Smooth muscle cell (in vitro differentiated cells): ENCODE results near the gene TRIM47. TPM values are rescaled to one million over a fixed set of nuclear protein-coding genes. Genes with fewer than 3 reads are reported as not detected.

Experiments
- DNase-seq: peaks from one replicate; lab custom pipeline; 2025; ENCODE audit not compliant: unreplicated experiment; lab: John Stamatoyannopoulos, UW
- H2AFZ ChIP-seq: fragments of 200-600 bp; sonication (generic); 2 replicates; pipeline ENCODE4 v1.6.0; 2016; ENCODE audit warnings: antibody characterized with exemption, low read depth, mild to moderate bottlenecking
- H3F3A ChIP-seq: fragments of 200-600 bp; sonication (generic); 2 replicates; pipeline ENCODE4 v1.6.0; 2017; ENCODE audit warnings: antibody characterized with exemption, low read depth
- H3K27ac ChIP-seq: fragments of 200-600 bp; sonication (generic); 2 replicates; pipeline ENCODE4 v1.5.1; 2016; ENCODE audit warnings: low read depth, mild to moderate bottlenecking
- H3K27me3 ChIP-seq: fragments of 200-600 bp; sonication (generic); 2 replicates; pipeline ENCODE4 v1.6.1; 2016; ENCODE audit warnings: low read depth, mild to moderate bottlenecking
- H3K36me3 ChIP-seq: fragments of 200-600 bp; sonication (generic); 2 replicates; pipeline ENCODE4 v1.5.1; 2016; ENCODE audit warnings: low read depth
- H3K4me1 ChIP-seq: fragments of 200-600 bp; sonication (generic); 2 replicates; pipeline ENCODE4 v1.5.1; 2016; ENCODE audit warnings: low read depth
- H3K4me2 ChIP-seq: fragments of 200-600 bp; sonication (generic); 2 replicates; pipeline ENCODE4 v1.6.0; 2016; ENCODE audit warnings: mild to moderate bottlenecking
- H3K4me3 ChIP-seq: fragments of 200-600 bp; sonication (generic); 2 replicates; pipeline ENCODE4 v1.5.1; 2016; ENCODE audit warnings: mild to moderate bottlenecking
- H3K79me2 ChIP-seq: fragments of 200-600 bp; sonication (generic); 2 replicates; pipeline ENCODE4 v1.6.0; 2016; ENCODE audit warnings: low read depth, mild to moderate bottlenecking
- H3K9ac ChIP-seq: fragments of 200-600 bp; sonication (generic); 2 replicates; pipeline ENCODE4 v1.6.0; 2016; ENCODE audit warnings: low read depth
- H3K9me3 ChIP-seq: fragments of 200-600 bp; sonication (generic); replicated peaks from 2 replicates; pipeline ENCODE4 v1.5.1; 2016; ENCODE audit warnings: low read depth
- H4K20me1 ChIP-seq: fragments of 200-600 bp; sonication (generic); 2 replicates; pipeline ENCODE4 v1.6.0; 2016; ENCODE audit warnings: low read depth
- WGBS: methylation state at CpG from one replicate; pipeline ENCODE4 v1.1.7; 2016; ENCODE audit warnings: low lambda C conversion rate; 5-methylcytosine and 5-hydroxymethylcytosine counted together
- polyA plus RNA-seq: library from polyadenylated mRNA; unstranded; fragments of >200 nt; fragmentation: Nextera tagmentation; extraction: Ambion mirVana; gene quantifications from 2 replicates; pipeline ENCODE4 v1.2.1, GENCODE V29; 2016
- total RNA-seq: library from RNA; depleted of rRNA; stranded (reverse); fragments of >200 nt; gene quantifications from 2 replicates; pipeline ENCODE4 v1.2.3, GENCODE V29; 2014
- TF ChIP-seq, protein P1 (sequence below): fragments of 200-600 bp; sonication (generic); IDR thresholded peaks from 2 replicates; pipeline ENCODE4 v1.5.1; 2017; ENCODE audit warnings: borderline replicate concordance, mild to moderate bottlenecking, antibody characterized with exemption; ENCODE audit not compliant: insufficient read depth, poor library complexity, severe bottlenecking

The TRIM47 gene
- total and polyA plus RNA-seq, 2 experiments from 2014 or later = 8.7 to 16.1 TPM

DNA sequence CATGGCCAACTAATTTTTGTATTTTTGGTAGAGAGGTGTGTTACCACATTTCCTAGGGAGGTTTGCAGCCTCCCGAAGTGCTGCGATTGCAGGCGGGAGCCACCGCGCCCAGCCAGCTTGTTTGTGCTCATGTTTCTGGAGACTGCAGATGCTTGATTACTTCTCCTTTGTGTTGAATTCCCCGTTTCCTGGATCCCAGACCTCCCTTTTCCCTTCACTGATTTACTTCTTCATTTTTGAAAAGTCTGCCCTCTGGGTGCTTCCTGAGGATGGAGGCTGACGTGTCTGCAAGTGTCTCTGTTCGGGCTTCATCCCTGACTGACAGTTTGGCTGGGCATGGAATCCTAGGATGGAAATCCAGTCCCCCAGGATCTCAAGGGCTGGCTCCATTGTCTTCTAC lies 7.0 kb upstream of the TRIM47 start:
- Histone ChIP-seq H2AFZ (no peak overlapping the region), H3K79me2 (no peaks in the 10 kb centered on the region), H4K20me1 (no peaks in the 10 kb centered on the region), H3K4me3 (no peak overlapping the region), H3F3A (no peaks in the 10 kb centered on the region), H3K9ac (no peak overlapping the region), H3K4me1 (no peaks in the 10 kb centered on the region), H3K27me3 (no peaks in the 10 kb centered on the region), H3K9me3 (no peaks in the 10 kb centered on the region), H3K27ac (no peak overlapping the region), H3K4me2 (no peak overlapping the region), H3K36me3 (no peaks in the 10 kb centered on the region)
- DNase-seq = no peak
- TF ChIP-seq, protein P1, sequence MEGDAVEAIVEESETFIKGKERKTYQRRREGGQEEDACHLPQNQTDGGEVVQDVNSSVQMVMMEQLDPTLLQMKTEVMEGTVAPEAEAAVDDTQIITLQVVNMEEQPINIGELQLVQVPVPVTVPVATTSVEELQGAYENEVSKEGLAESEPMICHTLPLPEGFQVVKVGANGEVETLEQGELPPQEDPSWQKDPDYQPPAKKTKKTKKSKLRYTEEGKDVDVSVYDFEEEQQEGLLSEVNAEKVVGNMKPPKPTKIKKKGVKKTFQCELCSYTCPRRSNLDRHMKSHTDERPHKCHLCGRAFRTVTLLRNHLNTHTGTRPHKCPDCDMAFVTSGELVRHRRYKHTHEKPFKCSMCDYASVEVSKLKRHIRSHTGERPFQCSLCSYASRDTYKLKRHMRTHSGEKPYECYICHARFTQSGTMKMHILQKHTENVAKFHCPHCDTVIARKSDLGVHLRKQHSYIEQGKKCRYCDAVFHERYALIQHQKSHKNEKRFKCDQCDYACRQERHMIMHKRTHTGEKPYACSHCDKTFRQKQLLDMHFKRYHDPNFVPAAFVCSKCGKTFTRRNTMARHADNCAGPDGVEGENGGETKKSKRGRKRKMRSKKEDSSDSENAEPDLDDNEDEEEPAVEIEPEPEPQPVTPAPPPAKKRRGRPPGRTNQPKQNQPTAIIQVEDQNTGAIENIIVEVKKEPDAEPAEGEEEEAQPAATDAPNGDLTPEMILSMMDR = no peak
- WGBS = 95% methylated on average over 8 of the region's 8 CpGs

DNA sequence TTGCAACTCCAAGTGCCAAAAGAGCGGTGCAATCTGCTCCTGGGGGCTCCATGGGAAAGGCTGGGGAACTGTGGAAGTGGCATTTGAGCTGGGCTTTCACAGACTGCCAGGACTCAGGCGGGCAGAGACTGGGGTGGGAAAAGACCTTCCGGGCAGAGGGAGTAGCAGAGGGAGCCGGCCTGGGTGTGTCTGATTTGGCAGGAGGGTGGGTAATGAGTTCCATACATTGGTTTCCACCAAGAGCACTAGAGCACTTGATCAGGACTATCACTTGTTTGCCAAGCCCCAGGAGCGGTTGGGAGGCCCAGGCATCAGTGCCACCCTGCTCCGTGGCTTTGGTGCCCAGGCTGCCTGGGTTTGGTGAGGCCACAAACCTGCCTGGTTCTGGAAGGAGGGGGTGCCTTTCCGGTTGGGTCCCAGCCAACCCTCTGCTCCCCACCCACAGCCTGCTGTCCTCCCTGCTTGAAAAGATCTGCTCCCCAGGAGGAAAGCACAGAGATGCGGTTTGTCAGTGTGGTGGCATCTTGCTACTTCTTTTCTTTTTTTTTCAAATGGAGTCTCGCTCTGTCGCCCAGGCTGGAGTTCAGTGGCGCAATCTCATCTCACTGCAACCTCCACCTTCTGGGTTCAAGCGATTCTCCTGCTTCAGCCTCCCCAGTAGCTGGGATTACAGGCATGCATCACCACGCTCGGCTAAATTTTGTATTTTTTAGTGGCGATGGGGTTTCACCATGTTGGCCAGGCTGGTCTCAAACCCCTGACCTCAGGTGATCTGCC lies 3.5 kb upstream of the TRIM47 start:
- DNase-seq = no peak
- TF ChIP-seq, protein P1 = no peak
- no peak overlapping the region for H2AFZ ChIP-seq
- no peak overlapping the region for H3K27ac ChIP-seq
- H3K27me3 ChIP-seq = no peaks in the 10 kb centered on the region
- no peak overlapping the region for H3K4me2 ChIP-seq
- no peak overlapping the region for H3K9ac ChIP-seq
- 95% methylated on average over 15 of the region's 15 CpGs for WGBS
- H3K36me3 ChIP-seq = no peaks in the 10 kb centered on the region
- H3K4me3 ChIP-seq = no peak overlapping the region
- no peaks in the 10 kb centered on the region for H3K79me2 ChIP-seq
- H3K9me3 ChIP-seq = no peaks in the 10 kb centered on the region
- H3F3A ChIP-seq = peaks cover 13% of the 10 kb centered on the region
- peaks cover under 1% of the 10 kb centered on the region for H3K4me1 ChIP-seq
- H4K20me1 ChIP-seq = no peaks in the 10 kb centered on the region

DNA sequence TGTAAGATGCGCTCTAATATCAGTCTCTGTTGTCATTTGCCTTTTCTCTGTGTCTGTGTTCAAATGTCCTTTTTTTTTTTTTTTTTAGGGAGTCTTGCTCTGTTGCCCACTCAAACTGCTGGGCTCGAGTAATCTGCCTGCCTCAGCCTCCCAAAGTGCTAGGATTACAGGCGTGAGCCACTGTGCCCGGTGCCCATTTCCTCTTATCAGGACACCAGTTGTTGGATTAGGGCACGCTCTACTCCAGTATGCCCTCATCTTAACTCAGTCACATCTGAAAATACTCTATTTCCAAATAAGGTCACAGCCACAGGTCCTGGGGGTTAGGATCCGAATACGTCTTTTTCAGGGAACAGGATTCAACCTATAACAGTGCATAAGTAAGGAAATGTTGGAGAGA lies 1.9 kb upstream of the TRIM47 start:
- Histone ChIP-seq H3F3A (peaks cover 16% of the 10 kb centered on the region), H3K9me3 (no peaks in the 10 kb centered on the region), H3K4me1 (peaks cover 11% of the 10 kb centered on the region), H3K36me3 (no peaks in the 10 kb centered on the region), H3K4me3 (no peak overlapping the region), H3K9ac (no peak overlapping the region), H3K27ac (no peak overlapping the region), H3K27me3 (no peaks in the 10 kb centered on the region), H3K79me2 (no peaks in the 10 kb centered on the region), H2AFZ (no peak overlapping the region), H4K20me1 (no peaks in the 10 kb centered on the region), H3K4me2 (no peak overlapping the region)
- no peak for DNase-seq
- TF ChIP-seq, protein P1 = no peak
- WGBS = 74% methylated on average over 7 of the region's 7 CpGs

DNA sequence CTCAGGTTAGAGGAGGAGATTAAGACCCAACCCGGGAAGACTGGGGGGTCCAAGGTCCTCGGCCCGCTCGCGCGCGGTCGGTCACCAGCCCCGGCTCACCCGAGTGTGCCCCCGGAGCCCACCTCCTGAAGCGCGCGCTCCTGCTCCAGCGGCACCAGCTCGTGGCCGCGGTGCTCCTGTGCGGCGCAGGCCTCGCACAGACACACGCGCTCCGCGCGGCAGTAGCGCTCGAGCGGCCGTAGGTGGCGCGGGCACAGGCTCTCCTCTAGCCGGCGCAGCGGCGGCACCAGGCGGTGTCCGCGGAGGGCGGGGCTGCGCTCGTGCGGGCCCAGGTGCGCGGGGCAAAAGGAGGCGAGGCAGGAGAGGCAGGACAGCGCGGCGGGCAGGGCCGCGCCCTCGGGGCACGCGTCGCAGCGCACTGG lies 618 bp downstream of the TRIM47 start:
- H3F3A ChIP-seq = peaks cover 16% of the 10 kb centered on the region
- H3K27ac ChIP-seq = peak overlapping the region; percentile 88
- H3K36me3 ChIP-seq = no peaks in the 10 kb centered on the region
- 1% methylated on average over 54 of the region's 56 CpGs for WGBS
- H3K27me3 ChIP-seq = no peaks in the 10 kb centered on the region
- peak overlapping the region; percentile 52 for H3K4me3 ChIP-seq
- peak overlapping the region; percentile 88 for H3K4me2 ChIP-seq
- peak overlapping the region; percentile 40 for H2AFZ ChIP-seq
- TF ChIP-seq, protein P1 = peak; percentile 35
- H3K4me1 ChIP-seq = peaks cover 11% of the 10 kb centered on the region
- DNase-seq = peak; percentile 62
- H3K79me2 ChIP-seq = no peaks in the 10 kb centered on the region
- no peaks in the 10 kb centered on the region for H4K20me1 ChIP-seq
- H3K9me3 ChIP-seq = no peaks in the 10 kb centered on the region
- H3K9ac ChIP-seq = peak overlapping the region; percentile 77
